Heart right ventricle (tissue), 16 donors: ENCODE results near the gene LMO7. TPM values are rescaled to one million over a fixed set of nuclear protein-coding genes. Genes with fewer than 3 reads are reported as not detected.

Source experiments
- ATAC-seq, 8 donors: fragments of 200-7000 bp; cut with Tn5 transposase; one replicate each; pipeline ENCODE4 v1.9.1; 2020; ENCODE audit warnings: mild to moderate bottlenecking in 8 of 8, moderate library complexity in 8 of 8, moderate number of reproducible peaks in 1 of 8
- DNase-seq, 2 donors: peaks; one replicate each; pipeline ENCODE4 v3.0.0-alpha.2; 2020
- H3K27ac ChIP-seq, 10 donors: fragments of 200-600 bp; sonication (generic) in 2 of 10; one replicate each; pipeline versions ENCODE4 v1.5.0 to v1.8.0; 2020 to 2022; ENCODE audit warnings: mild to moderate bottlenecking in 3 of 10
- H3K27me3 ChIP-seq, 7 donors: fragments of 200-600 bp; one replicate each; pipeline ENCODE4 v1.8.0; 2021 to 2022; ENCODE audit warnings: mild to moderate bottlenecking in 2 of 7
- H3K36me3 ChIP-seq, 9 donors: fragments of 200-600 bp; sonication (generic) in 1 of 9; one replicate each; pipeline versions ENCODE4 v1.5.0 to v1.8.0; 2020 to 2022; ENCODE audit warnings: mild to moderate bottlenecking in 2 of 9
- H3K4me1 ChIP-seq, 9 donors: fragments of 200-600 bp; sonication (generic) in 1 of 9; one replicate each; pipeline versions ENCODE4 v1.5.0 to v1.8.0; 2020 to 2022; ENCODE audit warnings: mild to moderate bottlenecking in 4 of 9
- H3K4me3 ChIP-seq, 10 donors: fragments of 200-600 bp; sonication (generic) in 2 of 10; one replicate each; pipeline versions ENCODE4 v1.5.0 to v1.8.0; 2020 to 2022; ENCODE audit warnings: mild to moderate bottlenecking in 7 of 10, moderate library complexity in 2 of 10
- H3K9me3 ChIP-seq, 11 donors: fragments of 200-600 bp in 10 of 11; sonication (generic) in 2 of 11; one replicate each; pipeline versions ENCODE4 v1.5.0 to v1.8.0; 2013 to 2022; ENCODE audit warnings: mild to moderate bottlenecking in 2 of 11, control low read depth in 1 of 11, moderate library complexity in 1 of 11
- CTCF ChIP-seq, 9 donors: fragments of 200-600 bp; sonication (generic) in 2 of 9; IDR thresholded peaks; one replicate each; pipeline versions ENCODE4 v1.5.0 to v1.8.0; 2021 to 2022; ENCODE audit warnings: antibody characterized with exemption in 9 of 9, mild to moderate bottlenecking in 5 of 9, moderate library complexity in 1 of 9
- WGBS, 2 donors: extraction: QIAGEN DNeasy Blood & Tissue Kit; methylation state at CpG; one replicate each; pipeline ENCODE4 v1.1.7; 2013; ENCODE audit warnings: inconsistent platforms in 1 of 2; 5-methylcytosine and 5-hydroxymethylcytosine counted together
- intact Hi-C, 10 donors: fragments of 100-400 bp; cut with DNase I; formaldehyde crosslinking; loops; one replicate each; pipeline versions ENCODE4 v1.11.1 to v1.14.2; 2022
- polyA plus RNA-seq, 2 donors: library from polyadenylated mRNA; stranded (reverse); fragments of 200-250 nt; gene quantifications; one replicate each; pipeline ENCODE4 v1.2.3, GENCODE V29; 2013
- total RNA-seq, 10 donors: library from RNA; stranded (reverse); fragmentation: NEBNext Ultra II Directional in 3 of 10; extraction: Animal tissue kit (Norgen Biotek cat#: 25700) in 3 of 10; gene quantifications; one replicate each; pipeline versions ENCODE4 v1.2.1 to v1.2.4, GENCODE V29; 2021 to 2023
- donor health status: Arrhythmogenic right ventricular cardiomyopathy.
- donor health status: ischemic (EF 13 %, LVEDD 7.1; RV severe dilation, severe dysfunction).
- donor health status: healthy with polysubstance abuse.
- donor health status: DM: no; HTN: yes; CAD: no.
- donor health status: DM: no; HTN: no; CAD: no.
- donor health status: ischemic (EF 25% LVEDD 6.9; RV normal size, moderate dysfunction).
- donor health status: ischemic (EF 25% LVEDD 5.7; RV mildly dilated, moderate dysfunction).
- donor health status: healthy.
- donor health status: DM: yes; HTN: yes; CAD: no.
- donor health status: Ischemic cardiomyopathy.
- donor health status: ischemic (EF 35%, LVEDD 5.7; RV mildly dilated, moderate dysfunction).
- donor health status: nonischemic (EF 11% LVEDD 7.7; RV severe dilation, severe dysfunction).
- donor health status: DM: yes; HTN: yes; CAD: no.
- donor health status: PGD.
- donor health status: ischemic (EF 29% LVEDD 5.4; RV normal size, mild dysfunction).
- donor health status: nonischemic (EF 23%, LVEDD 6.1; RV moderate dilation, normal function).

LMO7 gene
- total and polyA plus RNA-seq, 12 donors = 147 to 600 (median 504) TPM

DNA sequence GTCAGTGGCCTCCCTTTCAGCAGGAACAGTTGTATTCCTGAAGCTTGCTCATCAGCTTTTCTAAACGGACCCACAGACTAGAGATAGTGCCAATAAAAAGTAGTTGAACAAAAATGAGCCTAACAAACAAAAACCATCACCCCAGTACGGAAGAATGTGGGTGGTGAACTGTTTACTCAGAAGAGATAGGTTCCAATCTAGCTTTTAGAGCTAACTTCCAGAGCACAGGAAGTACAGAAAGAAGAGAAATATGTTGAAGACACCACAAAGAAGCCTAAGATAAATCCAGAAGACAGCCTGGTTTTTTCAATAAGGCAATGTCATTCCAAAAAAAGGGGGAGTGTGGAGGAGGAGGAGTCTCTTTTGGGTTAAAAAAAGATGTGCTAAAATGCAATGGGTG lies 2.8 kb upstream of the LMO7 start:
- Histone ChIP-seq H3K4me3 (no peak overlapping the region), H3K27ac (peak overlapping the region in 1 of 10 donors; percentile 46), H3K9me3 (no peaks in the 10 kb centered on the region), H3K4me1 (peaks cover 4 to 26% (median 8%) of the 10 kb centered on the region in 9 donors), H3K36me3 (no peaks in the 10 kb centered on the region), H3K27me3 (peaks cover 0 to 33% (median 0%) of the 10 kb centered on the region in 7 donors)
- TF ChIP-seq CTCF (IDR thresholded peaks at IDR 0.05) = no peak
- intact Hi-C loops = no loop called here
- peak in 1 of 8 donors; percentile 4 for ATAC-seq
- no peak for DNase-seq
- WGBS, 2 donors = 38 to 42% methylated on average over 2 of the region's 2 CpGs

DNA sequence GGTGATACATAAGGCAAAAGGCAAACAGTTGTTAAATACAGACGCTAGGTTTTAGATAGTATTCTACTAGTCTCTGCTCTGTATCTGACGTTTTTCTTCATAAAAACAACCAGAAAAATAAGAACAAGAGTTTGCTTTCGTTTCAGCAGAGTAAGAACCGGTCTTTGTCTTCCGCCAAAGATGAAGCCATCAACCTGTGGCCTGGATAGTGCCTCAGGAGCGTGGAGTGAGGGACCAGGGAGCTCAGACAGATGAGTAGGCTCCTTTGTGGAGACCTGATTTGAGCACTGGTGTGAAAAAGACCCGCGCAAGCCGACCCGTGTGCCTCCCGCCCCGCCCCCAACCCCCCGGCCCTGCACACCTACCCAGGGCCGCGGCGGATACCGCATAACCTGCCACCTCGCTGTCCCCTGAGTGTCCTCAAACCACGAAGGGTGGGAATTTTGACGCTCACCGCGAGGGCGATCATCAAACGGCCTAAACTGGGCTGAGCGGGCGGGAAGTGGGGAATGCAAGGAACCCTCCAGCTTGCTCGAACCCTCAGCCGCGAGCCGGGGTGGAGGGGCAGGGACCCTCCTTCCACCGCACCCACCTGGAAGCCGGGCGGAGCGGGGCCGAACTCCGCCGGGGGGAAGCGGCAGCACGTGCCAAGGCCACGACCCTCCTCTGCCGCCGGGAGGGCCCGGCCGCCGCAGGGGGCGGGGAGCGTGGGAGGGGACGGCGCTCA lies 866 bp upstream of the LMO7 start:
- Histone ChIP-seq H3K9me3 (no peaks in the 10 kb centered on the region), H3K27ac (peak overlapping the region in 6 of 10 donors; percentile 41 to 71 (median 58)), H3K36me3 (no peaks in the 10 kb centered on the region), H3K4me1 (peaks cover 4 to 26% (median 8%) of the 10 kb centered on the region in 9 donors), H3K4me3 (peak overlapping the region; percentile 50 to 77 (median 71)), H3K27me3 (peaks cover 0 to 37% (median 0%) of the 10 kb centered on the region in 7 donors)
- intact Hi-C loops = no loop called here
- peak in 1 of 9 donors; percentile 3 for TF ChIP-seq CTCF (IDR thresholded peaks at IDR 0.05)
- ATAC-seq = peak in 5 of 8 donors; percentile 1 to 53 (median 11)
- 24% methylated on average over 48 to 49 of the region's 49 CpGs for WGBS, 2 donors
- DNase-seq = peak in 1 of 2 donors; percentile 20

GRCh38 chr13:75636436-75637180 lies 478 bp downstream of the LMO7 start:
- Histone ChIP-seq H3K9me3 (no peaks in the 10 kb centered on the region), H3K4me3 (peak overlapping the region; percentile 50 to 77 (median 71)), H3K27ac (peak overlapping the region in 6 of 10 donors; percentile 41 to 71 (median 58)), H3K4me1 (peaks cover 4 to 26% (median 8%) of the 10 kb centered on the region in 9 donors), H3K36me3 (no peaks in the 10 kb centered on the region), H3K27me3 (peaks cover 0 to 37% (median 0%) of the 10 kb centered on the region in 7 donors)
- 1 to 2% methylated on average over 58 of the region's 58 CpGs for WGBS, 2 donors
- intact Hi-C loops = no loop called here
- ATAC-seq = peak; percentile 25 to 63 (median 51)
- DNase-seq = peak; percentile 9 to 15
- no peak for TF ChIP-seq CTCF (IDR thresholded peaks at IDR 0.05)

- Histone ChIP-seq H3K27me3 (peaks cover 0 to 37% (median 0%) of the 10 kb centered on the region in 7 donors), H3K4me3 (peak overlapping the region in 9 of 10 donors; percentile 55 to 77 (median 72)), H3K4me1 (peaks cover 4 to 26% (median 8%) of the 10 kb centered on the region in 9 donors), H3K36me3 (no peaks in the 10 kb centered on the region), H3K27ac (no peak overlapping the region), H3K9me3 (no peaks in the 10 kb centered on the region)
- ATAC-seq (no peak), DNase-seq (no peak)
- 30 to 34% methylated on average over 17 of the region's 17 CpGs for WGBS, 2 donors
- intact Hi-C loops = no loop called here
- TF ChIP-seq CTCF (IDR thresholded peaks at IDR 0.05) = no peak
Observed at GRCh38 chr13:75637181-75637750, 1.1 kb downstream of the LMO7 start.
